Activated CD4-positive, alpha-beta T cell treated with anti-CD3 and anti-CD28 coated beads, Interleukin-2, amount 10 ng/mL, durations not matched to agents 7 days and 5 days (primary cell): ENCODE results near the gene HSD3B2. TPM values are rescaled to one million over a fixed set of nuclear protein-coding genes. Genes with fewer than 3 reads are reported as not detected.

Source experiments
- CTCF ChIA-PET: fragments of 350-600 bp; sonication (Branson Sonifier 250); formaldehyde crosslinking; loops from one replicate; lab custom pipeline; 2021; ENCODE audit warnings: antibody characterized with exemption; lab: Charles Lee
- POLR2A ChIA-PET: fragments of 350-600 bp; sonication (Branson Sonifier 250); formaldehyde crosslinking; loops from one replicate; lab custom pipeline; 2021; ENCODE audit warnings: antibody characterized with exemption; lab: Charles Lee
- DNase-seq: peaks from one replicate; pipeline ENCODE4 v3.0.0-alpha.2; 2020
- H3K27ac Mint-ChIP-seq: one replicate; pipeline ENCODE4 v1.8.0; 2021; ENCODE audit warnings: mild to moderate bottlenecking, moderate library complexity, mixed read lengths
- H3K27me3 Mint-ChIP-seq: one replicate; pipeline ENCODE4 v1.8.0; 2021; ENCODE audit warnings: mixed read lengths
- H3K36me3 Mint-ChIP-seq: one replicate; pipeline ENCODE4 v1.8.0; 2021; ENCODE audit warnings: low read depth, mixed read lengths
- H3K4me1 Mint-ChIP-seq: one replicate; pipeline ENCODE4 v1.8.0; 2021; ENCODE audit warnings: mixed read lengths
- H3K4me3 Mint-ChIP-seq: one replicate; pipeline ENCODE4 v1.8.0; 2021; ENCODE audit warnings: mild to moderate bottlenecking, moderate library complexity, mixed read lengths
- H3K9me3 Mint-ChIP-seq: one replicate; pipeline ENCODE4 v1.8.0; 2021; ENCODE audit warnings: mixed read lengths
- total RNA-seq, 2 experiments: library from RNA; stranded (reverse); gene quantifications; one replicate each; pipeline ENCODE4 v1.2.3, GENCODE V29; 2021

Gene HSD3B2
- total RNA-seq, 2 experiments from 2014 or later, result not detected

- ChIA-PET CTCF (no interaction called here), POLR2A (no interaction called here)
- H3K4me3 Mint-ChIP-seq, result no peak overlapping the region
- no peaks in the 10 kb centered on the region for H3K4me1 Mint-ChIP-seq
- H3K9me3 Mint-ChIP-seq, result no peaks in the 10 kb centered on the region
- H3K27ac Mint-ChIP-seq, result no peak overlapping the region
- H3K27me3 Mint-ChIP-seq, result no peaks in the 10 kb centered on the region
- no peak for DNase-seq
- H3K36me3 Mint-ChIP-seq, result no peaks in the 10 kb centered on the region
Observed at GRCh38 chr1:119447344-119448126, 32.6 kb downstream of the HSD3B2 start.

GRCh38 chr1:119448127-119448511 is 33.2 kb downstream of the HSD3B2 start:
- DNase-seq, result no peak
- CTCF ChIA-PET, result interaction anchor here (0.6 kb wide), 1 partner anchor 1272 kb away, joined by 3 read pairs; no protein-coding TSS in a partner anchor
- H3K36me3 Mint-ChIP-seq, result no peaks in the 10 kb centered on the region
- no peaks in the 10 kb centered on the region for H3K4me1 Mint-ChIP-seq
- no peaks in the 10 kb centered on the region for H3K27me3 Mint-ChIP-seq
- no peak overlapping the region for H3K27ac Mint-ChIP-seq
- no peaks in the 10 kb centered on the region for H3K9me3 Mint-ChIP-seq
- POLR2A ChIA-PET, result no interaction called here
- H3K4me3 Mint-ChIP-seq, result no peak overlapping the region

- Mint-ChIP-seq H3K4me3 (no peak overlapping the region), H3K27me3 (no peaks in the 10 kb centered on the region), H3K4me1 (no peaks in the 10 kb centered on the region), H3K9me3 (no peaks in the 10 kb centered on the region), H3K27ac (no peak overlapping the region), H3K36me3 (no peaks in the 10 kb centered on the region)
- ChIA-PET POLR2A (no interaction called here), CTCF (no interaction called here)
- DNase-seq, result no peak
Observed at GRCh38 chr1:119449971-119450370, 35.0 kb downstream of the HSD3B2 start.

- H3K9me3 Mint-ChIP-seq, result no peaks in the 10 kb centered on the region
- H3K36me3 Mint-ChIP-seq, result no peaks in the 10 kb centered on the region
- no peak overlapping the region for H3K27ac Mint-ChIP-seq
- POLR2A ChIA-PET, result no interaction called here
- no peaks in the 10 kb centered on the region for H3K27me3 Mint-ChIP-seq
- no peaks in the 10 kb centered on the region for H3K4me1 Mint-ChIP-seq
- no peak overlapping the region for H3K4me3 Mint-ChIP-seq
- DNase-seq, result no peak
- CTCF ChIA-PET, result no interaction called here
Observed at GRCh38 chr1:119451158-119451557, 36.2 kb downstream of the HSD3B2 start.

GRCh38 chr1:119452091-119452490 is 37.1 kb downstream of the HSD3B2 start:
- H3K27me3 Mint-ChIP-seq, result no peaks in the 10 kb centered on the region
- H3K4me3 Mint-ChIP-seq, result no peak overlapping the region
- no peak overlapping the region for H3K27ac Mint-ChIP-seq
- H3K4me1 Mint-ChIP-seq, result no peaks in the 10 kb centered on the region
- no peaks in the 10 kb centered on the region for H3K9me3 Mint-ChIP-seq
- ChIA-PET POLR2A (no interaction called here), CTCF (no interaction called here)
- DNase-seq, result no peak
- no peaks in the 10 kb centered on the region for H3K36me3 Mint-ChIP-seq

GRCh38 chr1:119453021-119453420 is 38.1 kb downstream of the HSD3B2 start:
- DNase-seq, result no peak
- CTCF ChIA-PET, result no interaction called here
- H3K27me3 Mint-ChIP-seq, result no peaks in the 10 kb centered on the region
- no peak overlapping the region for H3K27ac Mint-ChIP-seq
- H3K4me3 Mint-ChIP-seq, result no peak overlapping the region
- POLR2A ChIA-PET, result no interaction called here
- no peaks in the 10 kb centered on the region for H3K9me3 Mint-ChIP-seq
- H3K36me3 Mint-ChIP-seq, result no peaks in the 10 kb centered on the region
- H3K4me1 Mint-ChIP-seq, result no peaks in the 10 kb centered on the region

- no peaks in the 10 kb centered on the region for H3K9me3 Mint-ChIP-seq
- peaks cover 2% of the 10 kb centered on the region for H3K27me3 Mint-ChIP-seq
- no peak overlapping the region for H3K27ac Mint-ChIP-seq
- H3K4me1 Mint-ChIP-seq, result no peaks in the 10 kb centered on the region
- no peaks in the 10 kb centered on the region for H3K36me3 Mint-ChIP-seq
- ChIA-PET POLR2A (no interaction called here), CTCF (no interaction called here)
- no peak overlapping the region for H3K4me3 Mint-ChIP-seq
- no peak for DNase-seq
Observed at GRCh38 chr1:119462964-119463363, 48.0 kb downstream of the HSD3B2 start.

GRCh38 chr1:119463569-119463968 is 48.6 kb downstream of the HSD3B2 start:
- POLR2A ChIA-PET, result no interaction called here
- Mint-ChIP-seq H3K36me3 (no peaks in the 10 kb centered on the region), H3K27ac (no peak overlapping the region), H3K27me3 (peaks cover 2% of the 10 kb centered on the region), H3K4me3 (no peak overlapping the region), H3K9me3 (no peaks in the 10 kb centered on the region), H3K4me1 (no peaks in the 10 kb centered on the region)
- no peak for DNase-seq
- CTCF ChIA-PET, result no interaction called here

- no peak for DNase-seq
- Mint-ChIP-seq H3K9me3 (no peaks in the 10 kb centered on the region), H3K36me3 (no peaks in the 10 kb centered on the region), H3K27ac (no peak overlapping the region), H3K27me3 (peaks cover 2% of the 10 kb centered on the region), H3K4me3 (no peak overlapping the region), H3K4me1 (no peaks in the 10 kb centered on the region)
- CTCF ChIA-PET, result no interaction called here
- POLR2A ChIA-PET, result no interaction called here
Observed at GRCh38 chr1:119466445-119466844, 51.5 kb downstream of the HSD3B2 start.

GRCh38 chr1:119467219-119467618 is 52.3 kb downstream of the HSD3B2 start:
- Mint-ChIP-seq H3K36me3 (no peaks in the 10 kb centered on the region), H3K27me3 (peaks cover 2% of the 10 kb centered on the region), H3K9me3 (no peaks in the 10 kb centered on the region), H3K4me1 (no peaks in the 10 kb centered on the region), H3K27ac (no peak overlapping the region), H3K4me3 (no peak overlapping the region)
- ChIA-PET CTCF (no interaction called here), POLR2A (no interaction called here)
- no peak for DNase-seq

- Mint-ChIP-seq H3K4me1 (no peaks in the 10 kb centered on the region), H3K36me3 (no peaks in the 10 kb centered on the region), H3K27ac (no peak overlapping the region), H3K9me3 (no peaks in the 10 kb centered on the region), H3K27me3 (peaks cover 2% of the 10 kb centered on the region), H3K4me3 (no peak overlapping the region)
- ChIA-PET CTCF (no interaction called here), POLR2A (no interaction called here)
- DNase-seq, result no peak
Observed at GRCh38 chr1:119467857-119468668, 53.1 kb downstream of the HSD3B2 start.

- Mint-ChIP-seq H3K36me3 (no peaks in the 10 kb centered on the region), H3K9me3 (no peaks in the 10 kb centered on the region), H3K27ac (no peak overlapping the region), H3K4me3 (no peak overlapping the region), H3K27me3 (peaks cover 2% of the 10 kb centered on the region), H3K4me1 (no peaks in the 10 kb centered on the region)
- CTCF ChIA-PET, result no interaction called here
- POLR2A ChIA-PET, result no interaction called here
- DNase-seq, result no peak
Observed at GRCh38 chr1:119469741-119470140, 54.8 kb downstream of the HSD3B2 start.

- H3K4me1 Mint-ChIP-seq, result no peaks in the 10 kb centered on the region
- no peaks in the 10 kb centered on the region for H3K9me3 Mint-ChIP-seq
- DNase-seq, result no peak
- no peak overlapping the region for H3K4me3 Mint-ChIP-seq
- peaks cover 3% of the 10 kb centered on the region for H3K27me3 Mint-ChIP-seq
- ChIA-PET POLR2A (interaction anchor here (0.6 kb wide), 1 partner anchor 19 kb away, joined by 4 read pairs; no protein-coding TSS in a partner anchor), CTCF (no interaction called here)
- H3K36me3 Mint-ChIP-seq, result no peaks in the 10 kb centered on the region
- no peak overlapping the region for H3K27ac Mint-ChIP-seq
Observed at GRCh38 chr1:119470377-119470776, 55.4 kb downstream of the HSD3B2 start.
